K562 (cell line): ENCODE measurements around the gene ROBO3. TPM values are rescaled to one million over a fixed set of nuclear protein-coding genes. Genes with fewer than 3 reads are reported as not detected.

Source experiments
- ATAC-seq: fragments of 200-7000 bp; cut with Tn5 transposase; 3 replicates; pipeline ENCODE4 v1.9.1; 2020; ENCODE audit warnings: moderate library complexity
- BruUV-seq: library from RNA; stranded (reverse); fragments of 400-500 nt; replicated peaks from 2 replicates; lab custom pipeline; 2021; lab: Mats Ljungman, UMichigan
- CTCF ChIA-PET: fragments of 300-600 bp; formaldehyde crosslinking; extraction: SDS; loops from one replicate; lab custom pipeline; 2021; ENCODE audit warnings: low intra/inter-chr PET ratio; lab: Yijun Ruan, JAX
- POLR2A ChIA-PET: fragments of 300-600, 350-650 bp; sonication (Branson Sonifier 250); formaldehyde crosslinking; extraction: SDS; loops from one replicate; lab custom pipeline; 2021; ENCODE audit warnings: antibody characterized with exemption, inconsistent platforms; lab: Yijun Ruan, JAX
- DNase-seq, 4 experiments: peaks; one replicate each; pipeline versions ENCODE4 v3.0.0 to v3.0.0-alpha.2; 2011 to 2018; ENCODE audit warnings: low spot score in 3 of 4, mixed read lengths in 3 of 4; ENCODE audit errors: extremely low read depth in 1 of 4
- FAIRE-seq: peaks from 2 replicates; lab custom pipeline; 2011; peaks lifted over from hg19 to GRCh38; lab: Jason Lieb, UNC
- H2AFZ ChIP-seq: 2 replicates; pipeline ENCODE4 v1.6.0; 2011; ENCODE audit warnings: low read depth, low read length, control low read depth, inconsistent platforms
- H3K27ac ChIP-seq: fragments of 200-600 bp; 3 replicates; pipeline ENCODE4 v1.8.0; 2011; ENCODE audit warnings: low read depth, mild to moderate bottlenecking, control low read depth, inconsistent platforms, low read length, moderate library complexity, mixed read lengths; ENCODE audit errors: extremely low read depth
- H3K27me3 ChIP-seq, 2 experiments: fragments of 300-600 bp in 1 of 2; 2 replicates in 1 of 2; 3 replicates in 1 of 2; pipeline versions ENCODE4 v1.6.0 to v1.8.0; 2011; ENCODE audit warnings: inconsistent platforms in 2 of 2, low read length in 2 of 2, mild to moderate bottlenecking in 1 of 2, mixed read lengths in 1 of 2, moderate library complexity in 1 of 2; ENCODE audit not compliant: control insufficient read depth in 2 of 2, insufficient read depth in 2 of 2
- H3K36me3 ChIP-seq: fragments of 300-600 bp; 3 replicates; pipeline ENCODE4 v1.8.0; 2011; ENCODE audit warnings: mild to moderate bottlenecking, low read length, inconsistent platforms; ENCODE audit not compliant: control insufficient read depth, insufficient read depth
- H3K4me1 ChIP-seq, 2 experiments: fragments of 200-600 bp in 1 of 2; replicated peaks in 1 of 2; 2 replicates in 1 of 2; 3 replicates in 1 of 2; pipeline versions ENCODE4 v1.5.1 to v1.8.0; 2011; ENCODE audit warnings: inconsistent platforms in 2 of 2, low read length in 2 of 2, mild to moderate bottlenecking in 1 of 2, mixed read lengths in 1 of 2, moderate library complexity in 1 of 2; ENCODE audit not compliant: control insufficient read depth in 2 of 2, insufficient read depth in 2 of 2
- H3K4me2 ChIP-seq: 2 replicates; pipeline ENCODE4 v1.6.1; 2011; ENCODE audit warnings: low read length, control low read depth, inconsistent platforms, mixed read lengths; ENCODE audit not compliant: insufficient read depth
- H3K4me3 ChIP-seq: fragments of 200-600 bp; sonication (generic), shearing (Covaris generic); 2 replicates; pipeline ENCODE4 v1.5.1; 2016; ENCODE audit warnings: control low read depth, inconsistent platforms
- H3K79me2 ChIP-seq: fragments of 200-600 bp; 3 replicates; pipeline ENCODE4 v1.8.0; 2011; ENCODE audit warnings: low read length, inconsistent platforms; ENCODE audit not compliant: control insufficient read depth, insufficient read depth
- H3K9ac ChIP-seq, 2 experiments: 2 replicates each; pipeline versions ENCODE4 v1.6.0 to v1.6.1; 2011; ENCODE audit warnings: low read depth in 2 of 2, low read length in 2 of 2, control low read depth in 1 of 2, inconsistent platforms in 1 of 2, mild to moderate bottlenecking in 1 of 2, mixed read lengths in 1 of 2; ENCODE audit not compliant: insufficient read depth in 1 of 2
- H3K9me1 ChIP-seq: one replicate; pipeline ENCODE4 v1.6.0; 2011; ENCODE audit warnings: inconsistent platforms, mild to moderate bottlenecking, low read length, moderate library complexity; ENCODE audit not compliant: control insufficient read depth, insufficient read depth
- H3K9me3 ChIP-seq: replicated peaks from 2 replicates; pipeline ENCODE4 v1.5.1; 2011; ENCODE audit warnings: low read depth, low read length, inconsistent platforms; ENCODE audit not compliant: control insufficient read depth, insufficient read depth
- H4K20me1 ChIP-seq: replicated peaks from 2 replicates; pipeline ENCODE4 v1.6.1; 2011; ENCODE audit warnings: low read length, inconsistent platforms, mixed read lengths; ENCODE audit not compliant: control insufficient read depth, insufficient read depth
- BRD4 ChIP-seq: fragments of 200-600 bp; sonication (generic); IDR thresholded peaks from 2 replicates; pipeline ENCODE4 v1.6.1; 2017; ENCODE audit warnings: inconsistent platforms
- CGGBP1 ChIP-seq: fragments of 250-450 bp; sonication (Bioruptor Pico); IDR thresholded peaks from 2 replicates; pipeline ENCODE4 v1.9.0; 2021; ENCODE audit warnings: mild to moderate bottlenecking
- CREB3 ChIP-seq: fragments of 450-650 bp; conservative IDR thresholded peaks from 2 replicates; pipeline ENCODE4 v1.6.1; 2016; ENCODE audit warnings: missing genetic modification characterization, low read depth, mild to moderate bottlenecking, missing compliant biosample characterization, moderate library complexity
- CREM ChIP-seq: IDR thresholded peaks from 2 replicates; pipeline ENCODE4 v1.6.1; 2014; ENCODE audit warnings: antibody characterized with exemption, low read depth
- DIDO1 ChIP-seq: fragments of 450-650 bp; IDR thresholded peaks from 2 replicates; pipeline ENCODE4 v1.6.1; 2016; ENCODE audit warnings: low read depth, missing biosample characterization, missing genetic modification characterization
- FOXJ2 ChIP-seq: fragments of 200-800 bp; sonication (Bioruptor generic); IDR thresholded peaks from 2 replicates; pipeline ENCODE4 v1.6.1; 2016; ENCODE audit warnings: missing genetic modification characterization, missing compliant biosample characterization
- MAZ ChIP-seq, 2 experiments: fragments of 450-650 bp in 1 of 2; sonication (generic) in 1 of 2; formaldehyde crosslinking; IDR thresholded peaks in 1 of 2; conservative IDR thresholded peaks in 1 of 2; 2 replicates each; pipeline versions ENCODE4 v1.4.0 to v1.5.0; 2020; ENCODE audit warnings: mild to moderate bottlenecking in 1 of 2, missing genetic modification reagents in 1 of 2
- MBD2 ChIP-seq: sonication (generic); IDR thresholded peaks from 2 replicates; pipeline ENCODE4 v1.6.1; 2016; ENCODE audit warnings: low read depth, borderline replicate concordance
- POLR2B ChIP-seq: fragments of 450-650 bp; IDR thresholded peaks from 2 replicates; pipeline ENCODE4 v1.6.1; 2018; ENCODE audit warnings: low read depth; ENCODE audit not compliant: partially characterized antibody
- TARDBP ChIP-seq: fragments of 450-650 bp; IDR thresholded peaks from 2 replicates; pipeline ENCODE4 v1.6.1; 2016
- TEAD2 ChIP-seq: fragments of 450-650 bp; IDR thresholded peaks from 2 replicates; pipeline ENCODE4 v1.6.1; 2016; ENCODE audit warnings: missing genetic modification characterization, control low read depth, missing compliant biosample characterization
- ZBTB5 ChIP-seq: fragments of 450-650 bp; IDR thresholded peaks from 2 replicates; pipeline ENCODE4 v1.6.1; 2017; ENCODE audit warnings: antibody characterized with exemption
- ZSCAN29 ChIP-seq: fragments of 450-650 bp; IDR thresholded peaks from 2 replicates; pipeline ENCODE4 v1.6.1; 2017
- WGBS: fragments of 100-300 bp; shearing (Covaris generic); methylation state at CpG from one replicate; pipeline ENCODE4 v1.1.6; 2016; ENCODE audit warnings: low coverage, mixed read lengths; ENCODE audit not compliant: insufficient coverage; ENCODE audit errors: missing lambda C conversion rate; 5-methylcytosine and 5-hydroxymethylcytosine counted together
- in situ Hi-C: fragments of 300-500 bp; cut with MboI; formaldehyde crosslinking; loops from 4 replicates; pipeline ENCODE4 v1.15.0; 2018; ENCODE audit warnings: inconsistent platforms, mixed read lengths
- intact Hi-C: fragments of 100-400 bp; cut with micrococcal nuclease; formaldehyde crosslinking; loops from 2 replicates; pipeline ENCODE4 v1.14.2; 2022
- polyA plus RNA-seq, 8 experiments: library from polyadenylated mRNA; depleted of rRNA in 4 of 8; stranded (reverse) in 5 of 8; unstranded in 3 of 8; fragments of >200 nt; fragmentation: Nextera tagmentation in 2 of 8; fragmentation: Illumina TruSeq in 1 of 8; extraction: Ambion mirVana in 2 of 8; extraction: Trizol in 1 of 8; gene quantifications; 2 replicates each; pipeline versions ENCODE4 v1.2.1 to v1.2.3, GENCODE V29; 2011 to 2014; ENCODE audit warnings: inconsistent platforms in 1 of 8, missing spikeins in 1 of 8
- total RNA-seq, 7 experiments: library from RNA; depleted of rRNA in 6 of 7; stranded (reverse); fragments of >200 nt in 6 of 7; fragmentation: Illumina TruSeq in 2 of 7; extraction: Trizol in 2 of 7; gene quantifications; 2 replicates each; pipeline versions ENCODE4 v1.2.1 to v1.2.3, GENCODE V29; 2011 to 2021; ENCODE audit warnings: low replicate concordance in 1 of 7
- TF ChIP-seq, protein P1 (sequence below): fragments of 200-800 bp; sonication (Bioruptor generic); IDR thresholded peaks from 2 replicates; pipeline ENCODE4 v1.6.1; 2016; ENCODE audit warnings: missing genetic modification characterization, missing compliant biosample characterization

The ROBO3 gene
- total and polyA plus RNA-seq, 9 of the 15 experiments (the other 6 are each of a cell fraction or from before 2014, with no cell fraction given): 0.29 to 1.4 (median 0.97) TPM; not detected in 2

GRCh38 chr11:124896071-124896750 is 31.0 kb downstream of the ROBO3 start:
- BruUV-seq: no TSS peak
- no peaks in the 10 kb centered on the region for H3K79me2 ChIP-seq
- CTCF ChIA-PET: no interaction called here
- H2AFZ ChIP-seq: no peak overlapping the region
- no peak overlapping the region for H3K9ac ChIP-seq
- no peak overlapping the region for H3K27ac ChIP-seq
- H3K4me3 ChIP-seq: no peak overlapping the region
- H3K4me2 ChIP-seq: no peak overlapping the region
- no peaks in the 10 kb centered on the region for H3K36me3 ChIP-seq
- intact Hi-C loops: no loop called here
- peaks cover 2% of the 10 kb centered on the region for H3K9me1 ChIP-seq
- in situ Hi-C loops: no loop called here
- 0 out of 2 replicates have a peak, but pooled peaks cover 4% of the 10 kb centered on the region for H4K20me1 ChIP-seq
- FAIRE-seq (no peak), DNase-seq (no peak), ATAC-seq (no peak)
- no peaks in the 10 kb centered on the region for H3K9me3 ChIP-seq
- no peaks in the 10 kb centered on the region for H3K4me1 ChIP-seq
- H3K27me3 ChIP-seq: peaks cover 14 to 64% of the 10 kb centered on the region in 2 experiments
- POLR2A ChIA-PET: interaction anchor here (0.6 to 1.3 kb wide), 2 partner anchors 8 to 14 kb away, joined by 3 to 4 read pairs; no protein-coding TSS in a partner anchor
- WGBS: 3% methylated on average over 14 of the region's 16 CpGs
- TF ChIP-seq BRD4: no peak
- no peak for TF ChIP-seq MBD2
- TF ChIP-seq CREB3 (tag): no peak
- no peak for TF ChIP-seq ZBTB5
- TF ChIP-seq MAZ (CRISPR knock-in tag; conservative IDR thresholded peaks at IDR 0.05 in 1 of 2, IDR thresholded peaks at IDR 0.05 in 1 of 2): no peak
- TF ChIP-seq ZSCAN29: no peak
- TF ChIP-seq, protein P1, sequence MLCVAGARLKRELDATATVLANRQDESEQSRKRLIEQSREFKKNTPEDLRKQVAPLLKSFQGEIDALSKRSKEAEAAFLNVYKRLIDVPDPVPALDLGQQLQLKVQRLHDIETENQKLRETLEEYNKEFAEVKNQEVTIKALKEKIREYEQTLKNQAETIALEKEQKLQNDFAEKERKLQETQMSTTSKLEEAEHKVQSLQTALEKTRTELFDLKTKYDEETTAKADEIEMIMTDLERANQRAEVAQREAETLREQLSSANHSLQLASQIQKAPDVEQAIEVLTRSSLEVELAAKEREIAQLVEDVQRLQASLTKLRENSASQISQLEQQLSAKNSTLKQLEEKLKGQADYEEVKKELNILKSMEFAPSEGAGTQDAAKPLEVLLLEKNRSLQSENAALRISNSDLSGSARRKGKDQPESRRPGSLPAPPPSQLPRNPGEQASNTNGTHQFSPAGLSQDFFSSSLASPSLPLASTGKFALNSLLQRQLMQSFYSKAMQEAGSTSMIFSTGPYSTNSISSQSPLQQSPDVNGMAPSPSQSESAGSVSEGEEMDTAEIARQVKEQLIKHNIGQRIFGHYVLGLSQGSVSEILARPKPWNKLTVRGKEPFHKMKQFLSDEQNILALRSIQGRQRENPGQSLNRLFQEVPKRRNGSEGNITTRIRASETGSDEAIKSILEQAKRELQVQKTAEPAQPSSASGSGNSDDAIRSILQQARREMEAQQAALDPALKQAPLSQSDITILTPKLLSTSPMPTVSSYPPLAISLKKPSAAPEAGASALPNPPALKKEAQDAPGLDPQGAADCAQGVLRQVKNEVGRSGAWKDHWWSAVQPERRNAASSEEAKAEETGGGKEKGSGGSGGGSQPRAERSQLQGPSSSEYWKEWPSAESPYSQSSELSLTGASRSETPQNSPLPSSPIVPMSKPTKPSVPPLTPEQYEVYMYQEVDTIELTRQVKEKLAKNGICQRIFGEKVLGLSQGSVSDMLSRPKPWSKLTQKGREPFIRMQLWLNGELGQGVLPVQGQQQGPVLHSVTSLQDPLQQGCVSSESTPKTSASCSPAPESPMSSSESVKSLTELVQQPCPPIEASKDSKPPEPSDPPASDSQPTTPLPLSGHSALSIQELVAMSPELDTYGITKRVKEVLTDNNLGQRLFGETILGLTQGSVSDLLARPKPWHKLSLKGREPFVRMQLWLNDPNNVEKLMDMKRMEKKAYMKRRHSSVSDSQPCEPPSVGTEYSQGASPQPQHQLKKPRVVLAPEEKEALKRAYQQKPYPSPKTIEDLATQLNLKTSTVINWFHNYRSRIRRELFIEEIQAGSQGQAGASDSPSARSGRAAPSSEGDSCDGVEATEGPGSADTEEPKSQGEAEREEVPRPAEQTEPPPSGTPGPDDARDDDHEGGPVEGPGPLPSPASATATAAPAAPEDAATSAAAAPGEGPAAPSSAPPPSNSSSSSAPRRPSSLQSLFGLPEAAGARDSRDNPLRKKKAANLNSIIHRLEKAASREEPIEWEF: no peak
- TF ChIP-seq FOXJ2 (tag): no peak
- TF ChIP-seq CGGBP1 (CRISPR knock-in tag): no peak
- TF ChIP-seq CREM: no peak
- no peak for TF ChIP-seq DIDO1 (tag)
- TF ChIP-seq POLR2B: no peak
- no peak for TF ChIP-seq TEAD2 (tag)
- no peak for TF ChIP-seq TARDBP
